ENCODE data around the gene IL6ST.
"Not testable (repeated sequence)": the region's sequence is repeated elsewhere in the genome, so short reads cannot be mapped to it uniquely, and the experiment has no call there.

IL6ST gene

DNA sequence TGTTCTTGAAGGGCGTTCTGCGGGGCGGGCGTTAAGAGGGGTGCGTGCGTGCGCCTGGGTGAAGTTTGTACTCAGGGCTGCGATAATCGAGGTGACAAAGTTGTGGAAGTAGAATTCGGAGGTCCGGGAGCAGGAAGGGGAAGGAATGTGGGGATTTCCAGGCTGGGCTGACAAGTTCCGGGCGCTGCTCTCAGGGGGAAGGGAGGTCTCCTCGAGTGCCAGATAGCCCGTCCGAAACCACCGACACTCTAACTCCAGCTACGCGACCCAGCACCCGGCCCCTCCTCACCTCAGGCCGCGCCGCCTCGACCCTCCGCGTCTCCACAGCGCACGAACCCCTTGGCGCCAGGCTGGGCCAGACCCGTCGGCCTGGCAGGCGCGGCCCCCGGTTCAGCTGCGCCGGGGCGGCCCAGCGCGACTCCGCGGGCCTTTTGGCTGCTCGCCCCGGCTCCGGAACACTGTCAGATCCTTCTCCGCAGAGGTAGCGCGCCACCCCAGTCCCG, at the start of gene IL6ST:
Gene IL6ST (minus strand): TSS at position 469 of the 503 bp plus-strand sequence. CDS start 18,685 bp downstream, outside the sequence.
- DNase-seq, result peak; percentile 36

GRCh38 chr5:56039985-56040384, 45.2 kb upstream of the IL6ST start:
- DNase-seq, result no peak

DNA sequence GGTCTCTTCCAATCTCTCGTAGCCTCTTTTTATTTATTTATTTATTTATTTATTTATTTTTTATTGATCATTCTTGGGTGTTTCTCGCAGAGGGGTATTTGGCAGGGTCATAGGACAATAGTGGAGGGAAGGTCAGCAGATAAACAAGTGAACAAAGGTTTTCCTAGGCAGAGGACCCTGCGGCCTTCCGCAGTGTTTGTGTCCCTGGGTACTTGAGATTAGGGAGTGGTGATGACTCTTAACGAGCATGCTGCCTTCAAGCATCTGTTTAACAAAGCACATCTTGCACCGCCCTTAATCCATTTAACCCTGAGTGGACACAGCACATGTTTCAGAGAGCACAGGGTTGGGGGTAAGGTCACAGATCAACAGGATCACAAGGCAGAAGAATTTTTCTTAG, 43.4 kb upstream of the IL6ST start:
- DNase-seq, result not testable (repeated sequence)

GRCh38 chr5:56037531-56038010, 42.8 kb upstream of the IL6ST start:
- DNase-seq, result no peak

GRCh38 chr5:56035394-56035793, 40.6 kb upstream of the IL6ST start:
- not testable (repeated sequence) for DNase-seq

GRCh38 chr5:56029871-56030630, 35.3 kb upstream of the IL6ST start:
- DNase-seq, result not testable (repeated sequence)

- DNase-seq, result no peak
Measured at GRCh38 chr5:56029457-56029856, 34.7 kb upstream of the IL6ST start.

GRCh38 chr5:56028708-56029107, 33.9 kb upstream of the IL6ST start:
- no peak for DNase-seq

GRCh38 chr5:56026863-56027300, 32.1 kb upstream of the IL6ST start:
- no peak for DNase-seq

GRCh38 chr5:56025151-56025885, 30.6 kb upstream of the IL6ST start:
- DNase-seq, result no peak

- DNase-seq, result no peak
Measured at GRCh38 chr5:56024810-56025150, 30.0 kb upstream of the IL6ST start.

GRCh38 chr5:56023296-56023695, 28.5 kb upstream of the IL6ST start:
- no peak for DNase-seq

DNA sequence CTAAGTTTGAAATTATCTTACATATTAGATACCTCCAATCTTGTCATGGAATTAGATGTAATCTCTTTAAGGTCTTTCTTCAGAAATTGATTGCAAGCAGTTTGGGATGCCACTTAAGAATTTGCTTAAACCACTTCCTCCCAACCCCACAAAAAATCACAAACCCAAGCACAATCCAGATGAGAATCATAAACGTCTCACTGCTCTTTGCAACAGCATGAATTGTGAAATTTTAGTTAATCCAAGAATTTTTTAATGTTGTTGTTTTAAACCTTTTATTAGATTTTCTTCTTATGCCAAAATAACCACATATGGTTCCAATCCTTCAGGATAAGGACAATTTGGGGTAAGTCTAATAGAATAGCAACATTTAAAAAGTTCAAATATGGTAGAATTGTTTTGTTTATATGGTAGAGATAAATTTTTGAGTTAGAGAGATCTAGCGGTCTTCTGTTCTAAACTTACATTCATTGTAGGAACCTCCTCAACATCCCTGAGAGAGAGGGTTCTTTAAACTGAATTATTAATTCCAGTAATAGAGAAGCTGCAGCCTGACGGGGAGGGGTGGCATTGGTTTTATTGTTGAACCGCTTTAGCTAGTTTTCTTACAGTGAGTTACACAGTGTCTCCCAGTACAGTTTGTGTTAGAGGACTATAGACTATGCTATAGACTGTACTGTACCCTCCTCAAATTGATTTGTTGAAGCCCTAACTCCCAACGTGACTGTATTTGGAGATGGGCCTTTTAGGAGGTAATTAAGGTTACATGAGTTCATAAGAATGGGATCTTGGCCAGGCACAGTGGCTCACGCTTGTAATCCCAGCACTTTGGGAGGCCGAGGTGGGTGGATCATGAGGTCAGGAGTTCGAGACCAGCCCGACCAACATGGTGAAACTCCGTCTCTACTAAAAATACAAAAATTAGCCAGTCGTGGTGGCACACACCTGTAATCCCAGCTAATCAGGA, 24.8 kb upstream of the IL6ST start:
- DNase-seq, result no peak

GRCh38 chr5:56018832-56019231, 24.1 kb upstream of the IL6ST start:
- no peak for DNase-seq

DNA sequence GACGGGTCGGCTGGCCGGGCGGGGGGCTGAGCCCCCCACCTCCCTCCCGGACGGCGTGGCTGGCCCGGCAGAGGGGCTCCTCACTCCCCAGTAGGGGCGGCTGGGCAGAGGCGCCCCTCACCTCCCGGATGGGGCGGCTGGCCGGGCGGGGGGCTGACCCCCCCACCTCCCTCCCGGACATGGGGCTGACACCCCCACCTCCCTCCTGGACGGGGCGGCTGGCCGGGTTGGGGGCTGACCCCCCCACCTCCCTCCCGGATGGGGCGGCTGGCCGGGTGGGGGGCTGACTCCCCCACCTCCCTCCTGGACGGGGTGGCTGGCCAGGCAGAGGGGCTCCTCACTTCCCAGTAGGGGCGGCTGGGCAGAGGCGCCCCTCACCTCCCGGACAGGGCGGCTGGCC, 19.9 kb upstream of the IL6ST start:
- DNase-seq, result not testable (repeated sequence)

- not testable (repeated sequence) for DNase-seq
Measured at GRCh38 chr5:56013939-56014338, 19.2 kb upstream of the IL6ST start.

DNA sequence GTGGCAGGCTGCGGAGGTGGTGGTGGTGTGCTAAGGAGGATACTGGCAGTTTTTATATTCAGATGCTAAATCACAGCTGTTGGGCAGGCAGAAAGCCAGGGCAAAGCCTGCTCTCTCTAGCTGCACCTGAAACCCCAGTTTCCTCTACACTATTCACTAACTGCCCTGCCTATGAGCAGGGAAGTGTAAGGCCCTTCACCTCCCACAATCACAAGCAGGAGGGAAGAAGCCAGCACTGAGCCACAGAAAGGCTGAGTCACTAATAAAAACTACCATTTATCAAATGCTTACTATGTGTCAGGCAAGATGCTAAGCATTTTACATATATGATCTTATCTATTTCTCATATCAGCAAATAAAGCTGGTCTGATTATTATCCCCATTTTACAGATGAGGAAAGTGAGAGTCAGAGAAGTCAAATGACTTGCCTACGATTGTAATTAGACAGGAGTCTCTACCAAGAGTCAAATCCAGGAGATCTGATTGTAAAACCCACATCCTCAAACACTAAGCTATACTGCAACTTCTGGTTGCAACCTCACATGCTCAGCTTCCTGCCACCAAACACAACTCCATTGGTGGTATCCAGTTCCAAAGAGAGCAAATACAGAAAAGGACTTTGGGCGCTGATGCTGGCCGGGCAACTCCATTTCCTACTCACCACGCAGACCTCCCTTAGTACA, 17.7 kb upstream of the IL6ST start:
- peak; percentile 6 for DNase-seq

DNA sequence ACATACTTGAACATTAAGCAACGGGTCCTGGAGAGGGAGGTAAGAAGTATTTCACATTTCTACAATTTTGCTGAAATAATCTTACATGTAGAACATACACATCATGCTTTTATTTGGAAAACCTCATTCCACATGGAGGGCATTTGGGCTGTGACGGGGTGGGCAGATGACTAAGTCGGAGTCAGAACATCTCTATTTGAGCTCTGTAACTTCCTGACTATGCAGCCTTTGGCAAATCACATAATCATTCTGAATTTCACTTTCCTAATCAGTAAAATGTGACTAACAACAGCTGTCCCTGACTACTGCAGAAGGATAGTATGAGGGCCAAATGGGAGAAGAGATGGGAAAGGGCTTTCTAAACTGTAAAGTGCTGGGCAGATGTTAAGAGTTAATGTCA, 17.1 kb upstream of the IL6ST start:
- DNase-seq, result no peak

GRCh38 chr5:56010431-56010830, 15.7 kb upstream of the IL6ST start:
- no peak for DNase-seq

DNA sequence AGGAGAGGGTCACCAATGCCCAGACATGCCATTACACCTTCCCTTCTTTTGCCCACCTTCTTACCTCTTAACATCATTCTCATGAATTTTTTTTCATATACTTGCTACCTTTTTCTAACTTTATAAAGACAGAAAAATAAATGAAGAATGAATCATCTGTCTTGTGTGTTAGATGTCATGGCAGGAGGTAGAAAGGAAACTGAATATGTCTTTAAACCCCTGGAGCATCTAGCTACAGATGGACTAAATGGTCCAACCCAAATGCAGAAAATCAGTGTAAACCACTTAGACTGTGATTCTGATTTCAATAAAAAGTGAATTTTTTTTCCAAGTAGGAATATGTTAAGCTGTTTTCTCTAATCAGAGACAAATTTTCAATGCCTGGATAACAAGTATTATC, 11.8 kb upstream of the IL6ST start:
- DNase-seq, result no peak

DNA sequence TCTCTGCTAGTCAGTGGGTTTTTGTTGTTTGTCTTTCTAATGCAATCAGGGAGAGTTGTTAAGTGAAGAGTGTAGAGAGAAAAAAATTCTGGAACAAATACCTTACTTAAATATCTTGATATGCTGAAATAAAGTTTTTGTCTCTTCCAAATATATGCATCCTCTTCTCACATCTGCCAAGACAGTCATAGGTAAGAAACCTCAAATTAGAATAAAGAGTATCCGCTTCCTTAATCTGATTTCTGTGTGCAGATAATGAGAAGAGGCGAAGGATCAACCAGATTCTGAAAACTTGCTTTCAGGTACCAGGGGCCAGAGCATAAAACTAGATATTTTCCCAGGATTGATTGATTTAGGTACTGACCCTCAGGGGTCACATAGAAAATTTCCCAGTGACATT, 11.3 kb upstream of the IL6ST start:
- no peak for DNase-seq

DNA sequence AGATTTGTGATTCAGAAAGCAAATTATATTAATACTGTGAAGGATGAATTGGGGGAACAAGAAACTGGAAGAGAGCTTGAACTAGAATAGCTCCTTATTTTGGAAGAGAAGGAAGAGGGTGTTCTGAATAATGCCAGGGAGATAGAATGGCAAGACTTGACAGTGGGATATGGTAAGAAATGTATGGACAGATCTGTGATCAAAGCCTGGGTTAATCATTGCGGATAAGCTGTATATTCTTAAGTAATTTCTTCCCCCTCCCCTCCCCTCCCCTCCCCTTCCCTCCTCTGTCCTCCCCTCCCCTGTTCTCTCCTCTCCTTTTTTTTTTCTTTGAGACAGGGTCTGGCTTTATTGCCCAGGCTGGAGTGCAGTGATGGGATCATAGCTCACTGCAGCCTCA, 10.1 kb upstream of the IL6ST start:
- no peak for DNase-seq

Data from NCI-H345 (cell line).